ENCODE data around the gene AGPAT1. TPM values are rescaled to one million over a fixed set of nuclear protein-coding genes. Genes with fewer than 3 reads are reported as not detected.

The AGPAT1 gene
- total RNA-seq, 1 experiment from 2014 or later: 84.5 TPM

GRCh38 chr6:32139590-32139989, 36.3 kb downstream of the AGPAT1 start:
- Mint-ChIP-seq H3K27me3 (ENCODE audit: low read depth) (peaks cover 16% of the 10 kb centered on the region), H3K27ac (no peak overlapping the region), H3K9me3 (no peaks in the 10 kb centered on the region), H3K4me3 (no peak overlapping the region), H3K4me1 (no peaks in the 10 kb centered on the region), H3K36me3 (no peaks in the 10 kb centered on the region)
- ChIA-PET CTCF (interaction anchor here (1.4 to 2.4 kb wide), 2 partner anchors 9 to 10 kb away, joined by 4 to 16 read pairs; partner anchors contain the start of gene FKBPL), POLR2A (no interaction called here)
- ATAC-seq: no peak
- no peak for DNase-seq (ENCODE audit: low spot score)
- TF ChIP-seq RORB (CRISPR knock-in tag; IDR thresholded peaks at IDR 0.05): no peak
- no peak for TF ChIP-seq NFE2L1 (CRISPR knock-in tag; IDR thresholded peaks at IDR 0.05)
- no peak for TF ChIP-seq ZNF416 (CRISPR knock-in tag; IDR thresholded peaks at IDR 0.05)
- no peak for TF ChIP-seq KAT7 (CRISPR knock-in tag; IDR thresholded peaks at IDR 0.05; ENCODE audit: borderline replicate concordance)
- TF ChIP-seq NFYB (CRISPR knock-in tag; conservative IDR thresholded peaks at IDR 0.05; ENCODE audit: low read depth): no peak
- no peak for TF ChIP-seq ZNF121 (CRISPR knock-in tag; IDR thresholded peaks at IDR 0.05)
- TF ChIP-seq, protein P1, sequence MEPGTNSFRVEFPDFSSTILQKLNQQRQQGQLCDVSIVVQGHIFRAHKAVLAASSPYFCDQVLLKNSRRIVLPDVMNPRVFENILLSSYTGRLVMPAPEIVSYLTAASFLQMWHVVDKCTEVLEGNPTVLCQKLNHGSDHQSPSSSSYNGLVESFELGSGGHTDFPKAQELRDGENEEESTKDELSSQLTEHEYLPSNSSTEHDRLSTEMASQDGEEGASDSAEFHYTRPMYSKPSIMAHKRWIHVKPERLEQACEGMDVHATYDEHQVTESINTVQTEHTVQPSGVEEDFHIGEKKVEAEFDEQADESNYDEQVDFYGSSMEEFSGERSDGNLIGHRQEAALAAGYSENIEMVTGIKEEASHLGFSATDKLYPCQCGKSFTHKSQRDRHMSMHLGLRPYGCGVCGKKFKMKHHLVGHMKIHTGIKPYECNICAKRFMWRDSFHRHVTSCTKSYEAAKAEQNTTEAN (CRISPR knock-in tag; IDR thresholded peaks at IDR 0.05): no peak
- TF ChIP-seq SMAD3 (CRISPR knock-in tag; IDR thresholded peaks at IDR 0.05; ENCODE audit: borderline replicate concordance): no peak
- TF ChIP-seq, protein P2, sequence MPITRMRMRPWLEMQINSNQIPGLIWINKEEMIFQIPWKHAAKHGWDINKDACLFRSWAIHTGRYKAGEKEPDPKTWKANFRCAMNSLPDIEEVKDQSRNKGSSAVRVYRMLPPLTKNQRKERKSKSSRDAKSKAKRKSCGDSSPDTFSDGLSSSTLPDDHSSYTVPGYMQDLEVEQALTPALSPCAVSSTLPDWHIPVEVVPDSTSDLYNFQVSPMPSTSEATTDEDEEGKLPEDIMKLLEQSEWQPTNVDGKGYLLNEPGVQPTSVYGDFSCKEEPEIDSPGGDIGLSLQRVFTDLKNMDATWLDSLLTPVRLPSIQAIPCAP (CRISPR knock-in tag; IDR thresholded peaks at IDR 0.05): no peak
- TF ChIP-seq, protein P3, sequence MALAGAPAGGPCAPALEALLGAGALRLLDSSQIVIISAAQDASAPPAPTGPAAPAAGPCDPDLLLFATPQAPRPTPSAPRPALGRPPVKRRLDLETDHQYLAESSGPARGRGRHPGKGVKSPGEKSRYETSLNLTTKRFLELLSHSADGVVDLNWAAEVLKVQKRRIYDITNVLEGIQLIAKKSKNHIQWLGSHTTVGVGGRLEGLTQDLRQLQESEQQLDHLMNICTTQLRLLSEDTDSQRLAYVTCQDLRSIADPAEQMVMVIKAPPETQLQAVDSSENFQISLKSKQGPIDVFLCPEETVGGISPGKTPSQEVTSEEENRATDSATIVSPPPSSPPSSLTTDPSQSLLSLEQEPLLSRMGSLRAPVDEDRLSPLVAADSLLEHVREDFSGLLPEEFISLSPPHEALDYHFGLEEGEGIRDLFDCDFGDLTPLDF (CRISPR knock-in tag; IDR thresholded peaks at IDR 0.05): no peak
- no peak for TF ChIP-seq FOXP1 (CRISPR knock-in tag; IDR thresholded peaks at IDR 0.05; ENCODE audit: borderline replicate concordance)
- TF ChIP-seq ZNF219 (CRISPR knock-in tag; IDR thresholded peaks at IDR 0.05; ENCODE audit: borderline replicate concordance): no peak
- TF ChIP-seq, protein P4, sequence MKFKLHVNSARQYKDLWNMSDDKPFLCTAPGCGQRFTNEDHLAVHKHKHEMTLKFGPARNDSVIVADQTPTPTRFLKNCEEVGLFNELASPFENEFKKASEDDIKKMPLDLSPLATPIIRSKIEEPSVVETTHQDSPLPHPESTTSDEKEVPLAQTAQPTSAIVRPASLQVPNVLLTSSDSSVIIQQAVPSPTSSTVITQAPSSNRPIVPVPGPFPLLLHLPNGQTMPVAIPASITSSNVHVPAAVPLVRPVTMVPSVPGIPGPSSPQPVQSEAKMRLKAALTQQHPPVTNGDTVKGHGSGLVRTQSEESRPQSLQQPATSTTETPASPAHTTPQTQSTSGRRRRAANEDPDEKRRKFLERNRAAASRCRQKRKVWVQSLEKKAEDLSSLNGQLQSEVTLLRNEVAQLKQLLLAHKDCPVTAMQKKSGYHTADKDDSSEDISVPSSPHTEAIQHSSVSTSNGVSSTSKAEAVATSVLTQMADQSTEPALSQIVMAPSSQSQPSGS (CRISPR knock-in tag; IDR thresholded peaks at IDR 0.05; ENCODE audit: borderline replicate concordance, low read depth): no peak
- no peak for TF ChIP-seq FOXJ3 (CRISPR knock-in tag; IDR thresholded peaks at IDR 0.05; ENCODE audit: borderline replicate concordance)

DNA sequence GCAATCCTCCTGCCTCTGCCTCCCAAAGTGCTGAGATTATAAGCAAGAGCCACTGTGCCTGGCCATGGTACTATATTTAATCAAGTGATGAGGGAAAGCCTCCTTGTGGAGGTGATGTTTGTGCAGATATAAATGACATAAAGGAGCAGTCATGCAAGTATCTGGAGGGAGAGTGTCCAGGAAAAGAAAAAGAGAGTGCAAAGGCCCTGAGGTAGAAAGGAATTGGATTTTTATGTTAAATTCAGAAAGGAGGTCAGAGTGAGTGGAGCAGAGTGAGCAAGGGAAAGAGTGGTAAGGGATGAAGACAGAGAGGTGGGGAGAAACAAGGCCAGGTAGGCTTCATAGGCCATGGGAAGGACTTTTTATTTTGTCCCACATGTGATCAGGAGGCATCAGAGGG, 38.4 kb downstream of the AGPAT1 start:
- DNase-seq (ENCODE audit: low spot score): no peak
- ChIA-PET POLR2A (no interaction called here), CTCF (interaction anchor here (2.4 kb wide), 1 partner anchor 11 kb away, joined by 16 read pairs; no protein-coding TSS in a partner anchor)
- no peak for TF ChIP-seq NFATC4 (CRISPR knock-in tag; IDR thresholded peaks at IDR 0.05)
- TF ChIP-seq ZNF121 (CRISPR knock-in tag; IDR thresholded peaks at IDR 0.05): no peak
- no peak for TF ChIP-seq ESRRA (CRISPR knock-in tag; IDR thresholded peaks at IDR 0.05; ENCODE audit: borderline replicate concordance)
- no peak for TF ChIP-seq ETV6 (CRISPR knock-in tag; IDR thresholded peaks at IDR 0.05)
- no peak for TF ChIP-seq NR1H2 (CRISPR knock-in tag; IDR thresholded peaks at IDR 0.05)
- no peak for TF ChIP-seq JAZF1 (CRISPR knock-in tag; IDR thresholded peaks at IDR 0.05)
- no peak for TF ChIP-seq MAX (CRISPR knock-in tag; IDR thresholded peaks at IDR 0.05)
- TF ChIP-seq GABPB1 (CRISPR knock-in tag; IDR thresholded peaks at IDR 0.05): no peak
- TF ChIP-seq SOX15 (CRISPR knock-in tag; IDR thresholded peaks at IDR 0.05): no peak
- TF ChIP-seq FOXK1 (CRISPR knock-in tag; IDR thresholded peaks at IDR 0.05): no peak
- TF ChIP-seq ATF1 (CRISPR knock-in tag; IDR thresholded peaks at IDR 0.05): no peak
- no peak for TF ChIP-seq ZNF423 (CRISPR knock-in tag; IDR thresholded peaks at IDR 0.05)
- no peak for TF ChIP-seq USF2 (CRISPR knock-in tag; IDR thresholded peaks at IDR 0.05)
- TF ChIP-seq PRDM15 (CRISPR knock-in tag; IDR thresholded peaks at IDR 0.05): no peak
- no peak for TF ChIP-seq NFYB (CRISPR knock-in tag; conservative IDR thresholded peaks at IDR 0.05; ENCODE audit: low read depth)
- TF ChIP-seq NR2C2 (CRISPR knock-in tag; IDR thresholded peaks at IDR 0.05): no peak
- Mint-ChIP-seq H3K9me3 (no peaks in the 10 kb centered on the region), H3K36me3 (no peaks in the 10 kb centered on the region), H3K4me3 (no peak overlapping the region), H3K27ac (no peak overlapping the region), H3K27me3 (ENCODE audit: low read depth) (peaks cover 30% of the 10 kb centered on the region), H3K4me1 (no peaks in the 10 kb centered on the region)
- ATAC-seq: no peak

Data from WTC11 (cell line).